AG09309 (cell line): ENCODE data around the gene SDK1.

Source experiments
- DNase-seq: peaks from one replicate; pipeline ENCODE4 v3.0.0-alpha.2; 2010; ENCODE audit warnings: low read depth
- H3K4me3 ChIP-seq: 2 replicates; pipeline ENCODE4 v1.5.1; 2011; ENCODE audit warnings: mild to moderate bottlenecking, low read depth, low read length, moderate library complexity; ENCODE audit not compliant: control insufficient read depth
- CTCF ChIP-seq: IDR thresholded peaks from 2 replicates; pipeline ENCODE4 v1.5.1; 2011; ENCODE audit warnings: mild to moderate bottlenecking, low read depth, low read length, inconsistent platforms; ENCODE audit not compliant: insufficient read depth, control insufficient read depth; ENCODE audit errors: missing control alignments

The SDK1 gene

GRCh38 chr7:3326246-3326645 is 25.2 kb downstream of the SDK1 start:
- DNase-seq, result no peak

DNA sequence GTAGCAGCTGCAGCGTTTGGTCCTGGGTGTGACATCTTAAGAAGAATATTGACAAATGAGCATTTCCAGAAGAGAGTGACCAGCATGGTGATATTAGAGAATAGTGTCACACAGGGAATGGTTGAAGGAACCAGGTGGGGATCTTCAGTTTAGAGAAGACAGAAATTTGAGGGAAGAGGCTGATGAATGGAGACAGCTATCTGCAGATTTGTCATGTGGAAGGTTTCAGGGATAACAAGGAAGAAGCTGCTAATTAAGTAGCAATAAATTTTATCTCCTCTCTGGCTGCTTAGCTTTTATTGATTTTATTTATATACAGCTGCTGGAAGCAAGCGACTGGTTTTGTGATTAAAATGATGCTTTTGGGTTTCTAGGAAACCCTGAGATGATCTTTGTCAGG is 26.0 kb downstream of the SDK1 start:
- no peak for DNase-seq
- no peak for TF ChIP-seq CTCF
- H3K4me3 ChIP-seq, result no peak overlapping the region

More at GRCh38 chr7:3326246-3326645, 25.2 kb downstream of the SDK1 start:
- no peak for TF ChIP-seq CTCF
- no peak overlapping the region for H3K4me3 ChIP-seq

- no peak for DNase-seq
- no peak for TF ChIP-seq CTCF
- H3K4me3 ChIP-seq, result no peak overlapping the region
These were observed 26.6 kb downstream of the SDK1 start for GRCh38 chr7:3327655-3328054.

- no peak for DNase-seq
- H3K4me3 ChIP-seq, result no peak overlapping the region
- no peak for TF ChIP-seq CTCF
These were observed 31.3 kb downstream of the SDK1 start for GRCh38 chr7:3332308-3332707.

DNA sequence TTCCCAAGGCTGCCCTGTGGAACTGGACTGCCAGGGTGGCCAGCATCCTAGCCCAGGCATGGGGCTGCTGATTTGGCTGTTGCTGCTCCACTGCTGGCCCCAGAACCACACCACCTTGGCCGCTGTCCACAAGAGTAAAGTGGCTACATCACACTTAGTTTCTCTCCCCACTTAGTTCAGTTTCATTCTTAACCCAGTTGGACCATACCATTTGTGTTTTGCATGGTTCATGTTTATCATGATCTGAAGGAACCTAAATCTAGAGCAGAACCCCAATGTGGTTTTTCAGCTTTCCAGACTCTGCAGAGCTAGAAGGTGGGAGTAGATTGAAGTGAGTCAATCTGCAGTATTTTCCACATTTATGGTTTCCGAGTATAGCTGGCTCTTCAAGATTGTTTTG is 32.8 kb downstream of the SDK1 start:
- DNase-seq, result no peak
- no peak for TF ChIP-seq CTCF

GRCh38 chr7:3336042-3336665 is 35.1 kb downstream of the SDK1 start:
- DNase-seq, result no peak
- H3K4me3 ChIP-seq, result no peak overlapping the region
- TF ChIP-seq CTCF, result no peak

More for the DNA sequence above, 32.8 kb downstream of the SDK1 start:
- H3K4me3 ChIP-seq, result no peak overlapping the region
